ENCODE measurements around the gene SARS1. TPM values are rescaled to one million over a fixed set of nuclear protein-coding genes. Genes with fewer than 3 reads are reported as not detected.

Gene SARS1
- total RNA-seq, 1 donor from 2014 or later, result 364 TPM

GRCh38 chr1:109265741-109266330, 52.1 kb downstream of the SARS1 start:
- peaks cover 5% of the 10 kb centered on the region for H3K4me1 Mint-ChIP-seq (ENCODE audit: unreplicated experiment)
- no peak for TF ChIP-seq CTCF (IDR thresholded peaks at IDR 0.05)
- H3K27me3 Mint-ChIP-seq (ENCODE audit: unreplicated experiment), result no peaks in the 10 kb centered on the region
- no peak overlapping the region for H3K4me3 Mint-ChIP-seq (ENCODE audit: unreplicated experiment)
- DNase-seq (ENCODE audit: extremely low spot score, unreplicated experiment), result no peak
- peaks cover 6% of the 10 kb centered on the region for H3K36me3 Mint-ChIP-seq (ENCODE audit: unreplicated experiment)
- no peaks in the 10 kb centered on the region for H3K9me3 Mint-ChIP-seq (ENCODE audit: unreplicated experiment)
- no peak overlapping the region for H3K27ac Mint-ChIP-seq (ENCODE audit: unreplicated experiment)

- TF ChIP-seq CTCF (IDR thresholded peaks at IDR 0.05), result no peak
- H3K27ac Mint-ChIP-seq (ENCODE audit: unreplicated experiment), result no peak overlapping the region
- no peaks in the 10 kb centered on the region for H3K27me3 Mint-ChIP-seq (ENCODE audit: unreplicated experiment)
- H3K4me3 Mint-ChIP-seq (ENCODE audit: unreplicated experiment), result no peak overlapping the region
- DNase-seq (ENCODE audit: extremely low spot score, unreplicated experiment), result no peak
- H3K36me3 Mint-ChIP-seq (ENCODE audit: unreplicated experiment), result peaks cover 6% of the 10 kb centered on the region
- H3K9me3 Mint-ChIP-seq (ENCODE audit: unreplicated experiment), result no peaks in the 10 kb centered on the region
- H3K4me1 Mint-ChIP-seq (ENCODE audit: unreplicated experiment), result peaks cover 5% of the 10 kb centered on the region
Measured at GRCh38 chr1:109266965-109267364, 53.2 kb downstream of the SARS1 start.

- H3K27ac Mint-ChIP-seq (ENCODE audit: unreplicated experiment), result no peak overlapping the region
- H3K36me3 Mint-ChIP-seq (ENCODE audit: unreplicated experiment), result peaks cover 6% of the 10 kb centered on the region
- H3K4me1 Mint-ChIP-seq (ENCODE audit: unreplicated experiment), result peaks cover 7% of the 10 kb centered on the region
- no peak for DNase-seq (ENCODE audit: extremely low spot score, unreplicated experiment)
- H3K4me3 Mint-ChIP-seq (ENCODE audit: unreplicated experiment), result no peak overlapping the region
- H3K27me3 Mint-ChIP-seq (ENCODE audit: unreplicated experiment), result no peaks in the 10 kb centered on the region
- no peaks in the 10 kb centered on the region for H3K9me3 Mint-ChIP-seq (ENCODE audit: unreplicated experiment)
- TF ChIP-seq CTCF (IDR thresholded peaks at IDR 0.05), result no peak
Measured at GRCh38 chr1:109267743-109268300, 54.1 kb downstream of the SARS1 start.

- no peak for TF ChIP-seq CTCF (IDR thresholded peaks at IDR 0.05)
- DNase-seq (ENCODE audit: extremely low spot score, unreplicated experiment), result no peak
- Mint-ChIP-seq H3K27ac (ENCODE audit: unreplicated experiment) (no peak overlapping the region), H3K4me1 (ENCODE audit: unreplicated experiment) (peaks cover 4% of the 10 kb centered on the region), H3K9me3 (ENCODE audit: unreplicated experiment) (no peaks in the 10 kb centered on the region), H3K4me3 (ENCODE audit: unreplicated experiment) (no peak overlapping the region), H3K27me3 (ENCODE audit: unreplicated experiment) (no peaks in the 10 kb centered on the region), H3K36me3 (ENCODE audit: unreplicated experiment) (peaks cover 6% of the 10 kb centered on the region)
Measured at GRCh38 chr1:109268431-109269211, 54.9 kb downstream of the SARS1 start.

Data from osteocyte (in vitro differentiated cells).